Ascending aorta (tissue), 2 donors: ENCODE data around the gene NDUFS3. TPM values are rescaled to one million over a fixed set of nuclear protein-coding genes. Genes with fewer than 3 reads are reported as not detected.

ENCODE experiments used
- DNase-seq, 2 donors: peaks; one replicate each; pipeline ENCODE4 v3.0.0-alpha.2; 2019; ENCODE audit warnings: low spot score in 2 of 2
- H3K27ac ChIP-seq, 2 donors: fragments of 200-600 bp; sonication (generic); one replicate each; pipeline ENCODE4 v1.5.1; 2016 to 2017; ENCODE audit warnings: mild to moderate bottlenecking in 1 of 2
- H3K27me3 ChIP-seq: fragments of 200-600 bp; sonication (generic); one replicate; pipeline ENCODE4 v1.5.1; 2017
- H3K36me3 ChIP-seq, 2 donors: fragments of 200-600 bp; sonication (generic); one replicate each; pipeline ENCODE4 v1.5.1; 2016
- H3K4me1 ChIP-seq, 2 donors: fragments of 200-600 bp; sonication (generic); one replicate each; pipeline ENCODE4 v1.5.1; 2016 to 2017; ENCODE audit warnings: mild to moderate bottlenecking in 1 of 2
- H3K4me3 ChIP-seq, 2 donors: fragments of 200-600 bp; sonication (generic); one replicate each; pipeline ENCODE4 v1.5.1; 2016 to 2017; ENCODE audit warnings: mild to moderate bottlenecking in 1 of 2
- H3K9me3 ChIP-seq, 2 donors: fragments of 200-600 bp; sonication (generic); one replicate each; pipeline ENCODE4 v1.5.1; 2016
- intact Hi-C: fragments of 100-400 bp; cut with DNase I; formaldehyde crosslinking; loops from one replicate; pipeline ENCODE4 v1.15.1; 2023
- total RNA-seq: library from RNA; depleted of rRNA; stranded (reverse); fragments of >200 nt; gene quantifications from one replicate; pipeline ENCODE4 v1.1.0, GENCODE V29; 2016
- TF ChIP-seq, protein P1 (sequence below), 3 experiments: fragments of 200-600 bp in 2 of 3; fragments of 450-650 bp in 1 of 3; sonication (generic) in 2 of 3; IDR thresholded peaks; one replicate each; pipeline ENCODE4 v1.5.1; 2016 to 2019; ENCODE audit warnings: antibody characterized with exemption in 3 of 3, mild to moderate bottlenecking in 1 of 3, moderate library complexity in 1 of 3

NDUFS3 gene
- total RNA-seq, 1 donor from 2014 or later, result 19.9 TPM

DNA sequence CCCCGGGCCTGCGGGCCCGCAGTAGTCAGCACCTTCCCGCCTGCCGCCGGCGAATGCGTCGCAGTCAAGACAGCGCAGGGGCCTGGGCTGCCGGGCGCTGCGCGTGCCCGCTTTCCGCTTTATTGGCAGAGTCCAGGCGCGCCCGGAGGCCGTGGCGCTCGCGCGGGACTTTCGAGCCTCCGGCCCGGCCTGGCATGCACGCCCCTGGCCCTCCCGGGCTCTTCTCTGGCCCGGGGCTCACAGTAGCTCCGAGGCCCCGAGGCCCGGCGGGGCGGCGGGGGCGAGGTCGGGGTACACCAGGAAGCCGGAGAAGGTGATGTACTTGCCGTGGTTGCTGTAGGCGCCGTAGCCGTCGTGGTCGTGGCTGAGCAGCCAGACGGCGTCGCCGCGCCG, 10.7 kb downstream of the NDUFS3 start:
- no peaks in the 10 kb centered on the region for H3K27me3 ChIP-seq
- H3K9me3 ChIP-seq, result no peaks in the 10 kb centered on the region
- peak overlapping the region in 1 of 2 donors; percentile 54 for H3K4me3 ChIP-seq
- H3K36me3 ChIP-seq, result peaks cover 0 to 6% of the 10 kb centered on the region in 2 donors
- no peaks in the 10 kb centered on the region for H3K4me1 ChIP-seq
- TF ChIP-seq, protein P1, sequence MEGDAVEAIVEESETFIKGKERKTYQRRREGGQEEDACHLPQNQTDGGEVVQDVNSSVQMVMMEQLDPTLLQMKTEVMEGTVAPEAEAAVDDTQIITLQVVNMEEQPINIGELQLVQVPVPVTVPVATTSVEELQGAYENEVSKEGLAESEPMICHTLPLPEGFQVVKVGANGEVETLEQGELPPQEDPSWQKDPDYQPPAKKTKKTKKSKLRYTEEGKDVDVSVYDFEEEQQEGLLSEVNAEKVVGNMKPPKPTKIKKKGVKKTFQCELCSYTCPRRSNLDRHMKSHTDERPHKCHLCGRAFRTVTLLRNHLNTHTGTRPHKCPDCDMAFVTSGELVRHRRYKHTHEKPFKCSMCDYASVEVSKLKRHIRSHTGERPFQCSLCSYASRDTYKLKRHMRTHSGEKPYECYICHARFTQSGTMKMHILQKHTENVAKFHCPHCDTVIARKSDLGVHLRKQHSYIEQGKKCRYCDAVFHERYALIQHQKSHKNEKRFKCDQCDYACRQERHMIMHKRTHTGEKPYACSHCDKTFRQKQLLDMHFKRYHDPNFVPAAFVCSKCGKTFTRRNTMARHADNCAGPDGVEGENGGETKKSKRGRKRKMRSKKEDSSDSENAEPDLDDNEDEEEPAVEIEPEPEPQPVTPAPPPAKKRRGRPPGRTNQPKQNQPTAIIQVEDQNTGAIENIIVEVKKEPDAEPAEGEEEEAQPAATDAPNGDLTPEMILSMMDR (IDR thresholded peaks at IDR 0.05), result no peak
- DNase-seq, result no peak
- intact Hi-C loops, result no loop called here
- no peak overlapping the region for H3K27ac ChIP-seq

DNA sequence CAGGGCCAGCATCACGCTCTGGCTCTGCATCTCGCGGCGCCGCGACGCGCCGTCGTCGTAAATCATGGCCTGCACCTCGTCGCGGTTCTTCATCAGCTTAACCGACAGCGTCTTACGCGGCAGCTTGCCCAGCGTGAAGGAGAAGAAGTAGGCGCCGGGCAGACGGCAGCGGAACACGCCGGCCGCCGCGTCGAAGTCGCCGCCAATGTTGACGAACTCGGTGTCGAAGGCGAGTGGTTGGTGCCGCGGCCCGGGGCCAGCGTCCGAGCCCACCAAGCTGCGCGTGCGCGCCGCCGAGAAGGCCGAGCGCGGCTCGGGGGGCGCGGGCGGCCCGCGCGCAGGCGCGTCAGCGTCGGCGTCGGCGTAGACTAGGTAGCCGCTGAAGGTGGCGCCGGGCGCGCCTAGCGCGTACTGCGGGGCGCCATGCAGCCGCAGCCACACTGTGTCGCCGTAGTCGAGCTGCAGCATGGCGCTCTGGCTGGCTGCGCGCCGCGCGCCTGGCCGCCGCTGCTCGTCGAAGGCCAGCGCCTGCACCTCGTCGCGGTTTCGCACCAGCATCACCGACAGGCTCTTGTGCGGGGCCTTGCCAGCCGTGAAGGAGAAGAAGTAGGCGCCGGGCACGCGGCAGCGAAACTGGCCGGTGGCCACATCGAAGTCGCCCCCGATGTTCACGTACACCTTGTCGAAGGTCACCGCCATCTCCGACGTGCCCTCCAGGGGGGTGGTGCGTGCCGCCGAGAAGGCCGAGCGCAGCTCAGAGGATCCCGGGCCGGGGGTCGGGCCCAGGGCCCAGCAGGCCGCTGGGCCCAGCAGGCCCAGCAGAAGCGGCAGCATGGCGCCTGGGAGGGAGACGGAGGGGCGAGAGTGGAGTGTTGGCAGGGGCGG, 11.3 kb downstream of the NDUFS3 start:
- no peaks in the 10 kb centered on the region for H3K9me3 ChIP-seq
- no peaks in the 10 kb centered on the region for H3K4me1 ChIP-seq
- TF ChIP-seq, protein P1 (IDR thresholded peaks at IDR 0.05), result no peak
- H3K36me3 ChIP-seq, result no peaks in the 10 kb centered on the region
- no peak overlapping the region for H3K27ac ChIP-seq
- DNase-seq, result no peak
- peak overlapping the region; percentile 31 to 54 for H3K4me3 ChIP-seq
- intact Hi-C loops, result no loop called here
- no peaks in the 10 kb centered on the region for H3K27me3 ChIP-seq

DNA sequence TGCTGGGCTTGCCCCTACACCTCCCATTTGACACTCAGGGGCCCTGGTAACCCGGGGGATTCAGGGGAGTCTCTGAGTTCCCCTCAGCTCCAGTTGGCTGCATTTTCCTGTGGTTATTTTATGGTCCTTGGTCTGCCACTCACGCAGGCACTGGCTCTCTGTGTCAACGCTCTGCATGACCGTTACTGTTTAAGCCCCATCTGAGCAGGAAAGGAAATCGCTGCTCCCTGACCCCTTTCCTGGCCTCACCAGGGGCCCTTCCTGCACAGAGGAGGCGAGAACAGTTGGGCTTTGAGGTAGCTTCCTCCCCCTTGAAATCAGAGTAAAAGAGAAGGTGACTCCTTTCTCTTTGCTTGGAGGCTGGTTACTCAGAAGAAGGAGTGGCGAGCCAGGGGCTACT, 12.9 kb downstream of the NDUFS3 start:
- H3K4me1 ChIP-seq, result no peaks in the 10 kb centered on the region
- DNase-seq, result no peak
- no peak overlapping the region for H3K4me3 ChIP-seq
- intact Hi-C loops, result no loop called here
- no peak overlapping the region for H3K27ac ChIP-seq
- H3K9me3 ChIP-seq, result no peaks in the 10 kb centered on the region
- H3K27me3 ChIP-seq, result no peaks in the 10 kb centered on the region
- TF ChIP-seq, protein P1 (IDR thresholded peaks at IDR 0.05), result no peak
- no peaks in the 10 kb centered on the region for H3K36me3 ChIP-seq

DNA sequence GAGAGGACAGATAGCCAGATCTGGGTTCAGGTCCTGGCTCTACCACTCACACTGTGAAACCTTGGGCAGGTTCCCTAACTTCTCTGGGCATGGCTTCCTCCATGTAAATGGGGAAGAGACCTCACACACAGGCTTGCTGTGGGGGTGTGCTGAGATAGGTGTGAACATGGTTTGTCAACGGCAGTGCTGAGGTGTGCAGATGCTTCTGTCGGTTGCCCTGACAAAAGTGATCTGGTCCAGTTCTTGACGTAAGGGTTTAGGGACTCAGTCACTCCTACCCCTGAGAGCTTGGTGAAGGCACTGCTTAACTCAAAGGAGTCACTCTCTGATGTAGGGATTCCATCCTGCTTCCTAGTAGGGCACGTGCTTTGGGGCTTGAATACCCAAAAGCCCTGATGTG, 13.4 kb downstream of the NDUFS3 start:
- intact Hi-C loops, result no loop called here
- H3K36me3 ChIP-seq, result no peaks in the 10 kb centered on the region
- TF ChIP-seq, protein P1 (IDR thresholded peaks at IDR 0.05), result no peak
- no peak for DNase-seq
- H3K27me3 ChIP-seq, result no peaks in the 10 kb centered on the region
- no peak overlapping the region for H3K27ac ChIP-seq
- H3K9me3 ChIP-seq, result no peaks in the 10 kb centered on the region
- H3K4me3 ChIP-seq, result no peak overlapping the region
- no peaks in the 10 kb centered on the region for H3K4me1 ChIP-seq

DNA sequence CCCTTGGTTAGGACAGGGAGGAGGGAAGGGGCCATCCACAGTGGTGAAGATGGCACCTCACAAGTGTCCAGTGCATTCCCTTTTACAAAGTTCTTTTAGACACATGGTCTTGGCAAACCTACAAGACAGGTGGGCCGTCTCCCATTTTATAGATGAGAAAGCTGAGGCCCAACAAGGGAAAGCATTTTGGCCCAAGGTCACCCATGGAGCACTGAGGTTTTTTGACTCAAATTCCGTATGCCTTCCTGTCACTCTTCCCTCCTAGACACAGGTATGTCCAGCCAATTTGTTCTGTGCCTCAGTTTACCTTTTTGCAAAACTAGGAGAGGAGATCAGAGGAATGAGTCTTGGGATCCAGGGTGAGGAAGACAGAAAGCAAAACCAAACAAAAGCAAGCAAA, 14.1 kb downstream of the NDUFS3 start:
- intact Hi-C loops, result no loop called here
- H3K27me3 ChIP-seq, result no peaks in the 10 kb centered on the region

More for the DNA sequence above, 14.1 kb downstream of the NDUFS3 start:
- TF ChIP-seq, protein P1 (IDR thresholded peaks at IDR 0.05), result no peak
- Histone ChIP-seq H3K9me3 (no peaks in the 10 kb centered on the region), H3K4me1 (no peaks in the 10 kb centered on the region), H3K36me3 (no peaks in the 10 kb centered on the region), H3K4me3 (no peak overlapping the region), H3K27ac (no peak overlapping the region)
- no peak for DNase-seq
